RCC 7860 (cell line): ENCODE measurements around the gene ZDHHC16.
"Not testable (repeated sequence)": the region's sequence is repeated elsewhere in the genome, so short reads cannot be mapped to it uniquely, and the experiment has no call there.

Source experiments
- DNase-seq: peaks from one replicate; pipeline ENCODE4 v3.0.0-alpha.2; 2015; ENCODE audit warnings: low spot score
- FAIRE-seq: peaks from 2 replicates; lab custom pipeline; 2012; peaks lifted over from hg19 to GRCh38; lab: Jason Lieb, UNC

The ZDHHC16 gene

DNA sequence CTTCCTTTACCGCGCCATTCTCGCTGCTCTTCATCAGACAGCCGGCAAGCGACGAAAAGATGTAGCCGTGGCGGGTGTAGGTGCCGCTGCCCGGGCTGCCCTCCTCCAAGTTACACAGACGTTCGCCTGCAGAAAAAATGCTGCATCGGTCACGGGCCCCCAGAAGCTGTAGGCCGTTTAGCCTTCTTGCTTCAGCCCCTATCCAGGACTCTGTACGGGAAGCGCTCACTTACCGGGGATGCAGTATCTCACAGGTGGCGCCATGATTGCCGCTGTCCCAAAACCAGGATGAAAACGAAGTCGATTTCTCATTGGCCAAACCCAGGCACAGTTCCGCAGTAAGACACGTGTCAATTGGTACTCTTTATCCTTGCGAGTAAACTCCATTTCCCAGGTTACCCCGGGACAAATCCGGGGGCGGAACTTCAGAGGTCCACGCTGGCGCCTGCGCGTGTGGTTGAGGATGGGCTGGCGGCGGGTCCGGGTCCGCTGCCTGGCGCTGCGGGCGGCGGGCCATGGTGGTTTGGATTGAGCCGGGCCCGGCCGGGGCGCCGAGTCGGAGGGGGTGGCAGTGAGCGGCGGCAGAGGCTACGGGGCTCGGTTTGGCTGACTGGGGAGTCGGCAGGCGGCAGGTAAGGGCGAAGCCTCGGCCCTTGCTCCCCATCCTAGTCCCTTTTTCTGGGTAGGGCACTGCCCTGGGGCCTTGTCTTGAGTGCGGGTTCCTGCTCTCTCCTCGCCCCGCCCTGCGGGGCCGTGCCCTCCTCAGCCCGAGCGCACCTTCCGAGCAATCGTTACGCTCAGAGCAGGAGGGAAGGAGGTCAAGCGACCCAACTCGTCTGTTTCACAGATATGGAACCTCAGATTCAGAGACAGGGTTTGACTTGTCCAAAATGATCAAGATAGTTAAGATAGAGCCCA lies at the start of gene ZDHHC16, which contains the start of gene EXOSC1:
TSS of gene ZDHHC16 (plus strand) at position 454 of the 918 bp plus-strand sequence. CDS start 5,501 bp downstream, outside the sequence.
TSS of gene EXOSC1 (minus strand) at position 285 of the 918 bp plus-strand sequence. CDS start at position 264, 21 bp downstream.
- DNase-seq (peak; percentile 93), FAIRE-seq (peak; percentile 86)

DNA sequence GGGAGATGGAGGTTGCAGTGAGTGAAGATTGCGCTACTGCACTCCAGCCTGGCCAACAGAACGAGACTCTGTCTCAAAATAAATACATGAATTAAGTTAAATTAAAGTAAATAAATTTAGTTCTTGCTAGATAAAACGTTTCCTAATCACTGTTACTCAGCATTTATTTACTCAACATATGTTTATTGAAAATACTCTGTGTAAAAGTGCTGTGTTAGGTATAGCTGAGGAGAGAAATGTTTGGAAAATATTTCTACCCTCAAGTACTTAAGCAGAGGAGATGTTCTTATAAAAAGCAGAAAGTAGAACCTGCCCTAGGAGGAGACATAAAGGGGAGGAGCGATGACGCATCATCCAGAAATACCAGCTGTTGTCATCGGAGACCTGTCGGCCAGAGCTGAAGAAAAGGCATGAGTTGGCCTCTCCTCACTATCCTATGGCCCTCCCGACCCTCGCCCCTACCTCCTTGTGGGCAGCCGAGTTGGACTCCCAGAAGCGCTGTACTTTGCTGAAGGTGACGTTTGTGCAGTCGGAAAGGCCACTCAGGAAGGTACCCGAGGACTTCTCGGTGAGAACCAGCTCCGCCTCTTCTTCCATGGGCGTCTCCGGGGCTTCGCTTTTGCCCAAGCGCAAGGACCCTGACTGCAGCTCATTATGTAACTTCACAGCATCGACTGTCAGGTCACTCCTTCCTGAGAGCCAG lies 46.0 kb upstream of the ZDHHC16 start:
- FAIRE-seq (peak; percentile 44), DNase-seq (peak; percentile 85)

DNA sequence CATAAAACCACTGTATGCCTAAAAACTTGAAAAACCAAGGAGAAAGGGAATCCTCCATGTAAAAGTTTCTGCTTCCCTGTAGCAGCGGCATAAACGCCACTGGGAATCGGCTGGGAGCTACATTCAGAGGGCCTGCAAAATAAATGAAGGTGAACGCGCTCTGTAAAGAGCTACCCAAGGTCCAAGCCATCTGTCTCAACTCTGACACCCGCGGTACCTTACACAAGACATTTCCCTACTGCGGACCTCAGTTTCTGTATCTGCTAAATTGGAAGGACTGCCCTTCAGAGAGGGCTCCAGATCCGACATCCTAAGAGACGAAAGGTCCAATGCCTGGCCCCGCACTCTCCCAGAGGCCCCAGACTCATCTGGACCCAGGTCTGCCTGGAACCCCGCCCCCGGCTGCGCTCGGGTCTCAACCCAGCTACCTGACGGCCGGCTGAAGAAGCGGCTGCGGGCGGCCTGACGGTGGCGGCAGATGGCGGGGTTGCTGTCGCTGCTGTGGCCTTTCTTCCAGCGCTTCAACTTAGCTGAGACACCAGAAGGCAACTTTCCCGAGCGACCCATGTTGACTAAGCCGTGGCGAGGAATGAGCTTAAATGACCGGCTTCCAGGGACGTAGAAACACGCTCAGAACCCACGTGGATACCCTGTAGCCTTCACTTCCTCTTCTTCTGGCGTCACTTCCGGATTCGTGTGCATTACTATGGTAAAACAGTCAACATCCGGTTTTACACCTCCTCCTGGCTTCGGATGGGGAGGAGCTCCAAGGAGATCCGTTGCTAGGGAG lies 45.1 kb upstream of the ZDHHC16 start, which contains the start of gene RRP12:
TSS of gene RRP12 (minus strand) at position 676 of the 790 bp plus-strand sequence. CDS start at position 567, 109 bp downstream.
- peak; percentile 92 for FAIRE-seq

DNA sequence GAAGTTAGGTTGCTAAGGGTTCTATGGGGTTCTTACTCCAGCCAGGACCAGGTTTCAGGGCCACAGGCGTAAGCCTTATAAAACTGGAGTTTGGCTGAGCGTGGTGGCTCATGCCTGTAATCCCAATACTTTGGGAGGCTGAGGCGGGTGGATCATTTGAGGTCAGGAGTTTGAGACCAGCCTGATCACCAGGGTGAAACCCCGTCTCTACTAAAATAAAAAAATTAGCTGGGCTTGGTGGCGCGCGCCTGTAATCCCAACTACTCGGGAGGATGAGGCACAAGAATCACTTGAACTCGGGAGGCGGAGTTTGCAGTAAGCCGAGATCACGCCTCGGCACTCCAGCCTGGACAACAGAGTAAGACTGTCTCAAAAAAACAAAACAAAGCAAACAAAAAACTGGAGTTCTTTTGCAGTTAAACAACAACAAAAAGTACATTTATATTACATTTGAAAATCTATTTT lies 44.5 kb upstream of the ZDHHC16 start:
- FAIRE-seq (no peak), DNase-seq (no peak)

More for the DNA sequence above, 45.1 kb upstream of the ZDHHC16 start, which contains the start of gene RRP12:
- DNase-seq = peak; percentile 98

DNA sequence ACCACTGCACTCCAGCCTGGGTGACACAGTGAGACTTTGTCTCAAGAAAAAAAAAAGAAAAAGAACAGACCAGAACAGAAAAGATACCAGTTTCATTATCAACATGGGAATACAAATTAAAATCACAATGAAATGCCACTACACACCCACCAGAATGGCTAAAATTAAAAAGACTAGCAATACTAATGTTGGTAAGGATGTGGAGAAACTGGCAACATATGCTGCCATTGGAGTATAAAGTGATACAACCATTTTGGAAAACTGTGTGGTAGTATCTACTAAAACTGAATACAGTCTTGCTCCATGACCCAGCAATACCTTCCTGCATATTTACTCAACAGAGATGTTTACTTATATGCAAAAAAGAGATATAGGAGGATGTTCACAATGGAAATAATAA lies 41.9 kb upstream of the ZDHHC16 start:
- FAIRE-seq (no peak), DNase-seq (no peak)

DNA sequence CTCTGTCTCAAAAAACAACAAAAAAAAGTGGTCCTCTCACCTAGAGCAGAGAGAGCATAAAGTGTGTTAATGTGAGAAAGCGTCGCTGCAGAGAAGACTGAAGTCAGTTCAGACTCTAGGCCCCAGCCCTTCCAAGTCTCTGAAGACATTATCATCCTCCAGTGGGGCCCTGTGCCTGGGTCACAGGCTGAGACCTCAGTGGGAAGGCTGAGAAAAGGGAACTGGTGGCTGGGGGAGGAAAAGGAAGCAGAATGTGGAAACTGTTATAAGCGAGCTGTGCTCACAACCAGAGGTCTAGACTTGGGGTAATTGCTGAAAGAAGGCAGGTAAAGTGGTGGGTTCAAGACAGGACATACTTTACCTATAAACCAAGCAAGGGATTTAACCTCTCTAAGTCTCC lies 39.9 kb upstream of the ZDHHC16 start:
- FAIRE-seq (no peak), DNase-seq (no peak)

DNA sequence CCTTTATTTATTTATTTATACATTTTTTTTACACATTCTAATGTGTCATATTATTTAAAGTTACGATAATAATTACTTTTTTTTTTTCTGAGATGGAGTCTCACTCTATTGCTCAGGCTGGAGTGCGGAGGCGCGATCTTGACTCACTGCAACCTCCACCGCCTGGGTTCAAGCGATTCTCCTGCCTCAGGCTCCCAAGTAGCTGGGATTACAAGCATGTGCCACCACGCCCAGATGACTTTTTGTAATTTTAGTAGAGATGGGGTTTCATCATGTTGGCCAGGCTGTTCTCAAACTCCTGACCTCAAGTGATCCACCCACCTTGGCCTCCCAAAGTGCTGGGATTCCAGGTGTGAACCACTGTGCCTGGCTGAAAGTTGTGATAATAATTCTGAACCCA lies 39.5 kb upstream of the ZDHHC16 start:
- DNase-seq, FAIRE-seq: not testable (repeated sequence)

DNA sequence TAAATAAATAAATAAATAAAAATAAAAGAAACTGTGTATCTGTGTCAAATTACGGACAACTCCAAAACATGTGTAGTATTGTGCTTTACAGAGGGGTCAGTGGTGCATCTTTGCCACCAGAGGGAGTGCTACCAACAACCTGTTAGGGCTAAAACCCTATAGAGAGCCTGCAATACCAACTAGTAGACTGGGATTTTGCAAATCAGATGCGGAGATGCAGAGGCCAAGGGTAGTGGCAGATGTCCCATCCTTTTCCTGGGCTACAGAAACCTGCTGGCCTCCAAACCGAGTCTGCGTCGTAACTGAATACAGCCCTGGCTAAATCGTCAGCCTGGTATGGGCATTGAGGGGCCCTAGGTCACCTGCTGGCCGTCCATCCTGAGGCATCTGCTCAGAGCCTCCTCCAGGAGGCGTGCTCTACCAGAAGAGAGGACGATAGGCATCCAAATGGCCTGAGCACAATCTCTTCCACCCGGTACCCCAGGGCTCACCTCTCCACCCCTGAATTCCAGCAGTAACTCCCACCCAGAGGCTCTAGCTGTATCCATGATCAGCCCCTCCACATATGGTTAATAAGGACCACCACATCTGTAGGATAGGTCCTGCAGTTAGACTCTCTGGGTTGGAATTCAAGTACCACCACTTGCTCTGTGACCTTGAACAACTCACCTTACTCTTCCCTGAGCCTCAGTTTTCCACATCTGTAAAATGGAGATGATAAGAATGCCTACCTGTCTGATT lies 38.6 kb upstream of the ZDHHC16 start:
- DNase-seq = peak; percentile 75

DNA sequence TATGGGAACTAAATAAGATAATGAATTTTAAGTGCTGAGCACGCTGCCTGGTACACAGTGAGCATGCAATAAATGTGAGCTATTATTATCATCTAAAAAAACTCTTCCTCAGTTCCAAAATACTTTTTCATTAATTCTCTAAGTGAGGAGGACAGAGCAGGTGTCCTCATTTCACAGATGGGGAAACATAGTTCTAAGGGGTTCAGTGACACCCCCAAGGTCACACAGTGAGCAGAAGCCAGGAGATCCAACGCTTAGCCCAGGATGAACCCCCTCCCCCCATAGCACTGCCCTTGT lies 38.1 kb upstream of the ZDHHC16 start:
- no peak for DNase-seq
- no peak for FAIRE-seq

More for the DNA sequence above, 38.6 kb upstream of the ZDHHC16 start:
- FAIRE-seq = peak; percentile 60

DNA sequence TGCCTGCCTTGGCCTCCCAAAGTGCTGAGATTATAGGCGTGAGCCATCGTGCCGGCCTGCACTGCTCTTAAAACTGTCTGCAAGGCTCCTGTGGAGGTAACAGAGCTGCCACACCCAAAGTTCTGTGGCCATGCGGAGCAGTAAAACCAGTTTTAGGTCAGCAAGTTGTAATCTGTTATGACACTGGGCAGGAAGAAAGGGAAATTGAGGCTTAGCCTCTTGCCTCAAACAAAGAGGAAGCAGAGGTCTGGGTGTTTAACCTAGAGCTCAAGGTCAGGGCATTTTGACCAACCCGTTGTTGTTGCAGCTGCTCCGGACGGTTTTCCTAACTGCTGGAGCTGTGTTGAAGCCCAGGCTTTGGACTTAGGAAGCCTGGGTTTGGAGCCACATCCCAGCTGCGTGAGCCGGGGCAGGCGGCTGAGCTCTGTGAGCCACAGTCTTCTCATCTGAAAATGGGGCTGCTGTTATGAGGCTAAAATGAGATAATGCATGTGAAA lies 37.4 kb upstream of the ZDHHC16 start:
- DNase-seq (no peak), FAIRE-seq (no peak)

DNA sequence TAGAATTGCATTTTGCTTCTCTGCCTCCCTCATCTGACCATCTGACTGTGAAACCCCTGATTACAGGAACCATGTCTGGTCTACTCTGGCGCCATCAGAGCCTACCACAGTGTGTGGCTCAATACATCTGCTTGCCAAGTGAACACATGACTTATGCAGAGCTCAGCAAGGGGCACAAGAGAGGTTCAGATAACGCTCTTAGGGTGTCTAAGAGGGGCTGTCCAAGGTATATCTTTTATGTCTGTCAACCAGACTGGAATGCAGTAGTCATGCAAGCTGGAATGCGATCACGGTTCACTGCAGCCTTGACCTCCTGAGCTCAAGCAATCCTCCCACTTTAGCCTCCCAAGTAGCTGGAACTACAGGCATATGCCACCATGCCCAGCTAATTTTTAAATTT lies 34.6 kb upstream of the ZDHHC16 start:
- FAIRE-seq = peak; percentile 96
- peak; percentile 99 for DNase-seq

DNA sequence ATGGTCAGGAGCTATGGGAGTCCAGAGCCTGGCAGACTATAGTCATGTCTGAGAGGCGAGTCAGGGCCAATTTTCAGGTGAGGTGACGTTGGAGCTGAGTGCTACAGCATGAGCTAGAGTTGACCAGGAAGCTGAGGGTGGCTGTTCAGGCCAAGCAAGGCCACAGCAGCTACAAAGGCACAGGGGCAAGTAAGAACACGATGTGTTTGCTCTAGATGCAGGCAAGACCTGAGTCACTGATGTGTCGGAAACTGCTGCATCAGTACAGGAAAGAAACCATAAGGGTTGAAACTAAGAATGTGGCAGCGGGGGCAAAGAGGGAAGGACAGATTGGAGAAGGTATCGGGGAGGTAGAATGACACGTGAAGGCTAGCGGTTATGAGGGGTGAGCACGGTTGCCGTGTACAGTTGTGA lies 33.1 kb upstream of the ZDHHC16 start:
- DNase-seq = peak; percentile 88
- no peak for FAIRE-seq

DNA sequence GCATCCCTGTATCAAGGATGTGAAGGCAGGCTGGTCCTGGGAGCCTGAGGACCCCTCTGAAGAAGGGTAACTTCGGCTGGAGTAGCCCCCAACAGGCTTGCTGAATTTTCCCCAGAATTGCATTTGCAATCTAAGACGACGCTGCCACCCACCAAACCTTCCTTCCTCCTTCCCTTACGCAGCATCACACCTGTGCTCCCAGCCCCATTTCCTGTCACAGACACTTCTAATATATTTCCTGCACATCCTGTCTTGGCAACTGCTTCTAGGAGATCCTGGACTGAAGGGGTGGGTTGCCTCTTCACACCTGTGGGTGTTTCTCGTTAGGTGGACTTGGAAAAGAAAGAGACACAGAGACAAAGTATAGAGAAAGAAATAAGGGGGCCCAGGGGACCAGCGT lies 29.4 kb upstream of the ZDHHC16 start:
- DNase-seq = no peak
- no peak for FAIRE-seq

DNA sequence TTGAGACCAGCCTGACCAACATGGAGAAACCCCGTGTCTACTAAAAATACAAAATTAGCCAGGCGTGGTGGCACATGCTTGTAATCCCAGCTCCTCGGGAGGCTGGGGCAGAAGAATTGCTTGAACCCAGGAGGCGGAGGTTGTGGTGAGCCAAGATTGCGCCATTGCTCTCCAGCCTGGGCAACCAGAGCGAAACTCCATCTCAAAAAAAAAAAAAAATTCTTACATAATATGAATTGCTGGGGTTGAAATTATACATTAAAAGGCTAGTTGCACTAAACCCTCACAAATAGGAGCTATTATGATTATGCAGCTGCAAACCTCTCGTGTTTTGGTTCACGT lies 22.2 kb upstream of the ZDHHC16 start:
- FAIRE-seq, DNase-seq: not testable (repeated sequence)

DNA sequence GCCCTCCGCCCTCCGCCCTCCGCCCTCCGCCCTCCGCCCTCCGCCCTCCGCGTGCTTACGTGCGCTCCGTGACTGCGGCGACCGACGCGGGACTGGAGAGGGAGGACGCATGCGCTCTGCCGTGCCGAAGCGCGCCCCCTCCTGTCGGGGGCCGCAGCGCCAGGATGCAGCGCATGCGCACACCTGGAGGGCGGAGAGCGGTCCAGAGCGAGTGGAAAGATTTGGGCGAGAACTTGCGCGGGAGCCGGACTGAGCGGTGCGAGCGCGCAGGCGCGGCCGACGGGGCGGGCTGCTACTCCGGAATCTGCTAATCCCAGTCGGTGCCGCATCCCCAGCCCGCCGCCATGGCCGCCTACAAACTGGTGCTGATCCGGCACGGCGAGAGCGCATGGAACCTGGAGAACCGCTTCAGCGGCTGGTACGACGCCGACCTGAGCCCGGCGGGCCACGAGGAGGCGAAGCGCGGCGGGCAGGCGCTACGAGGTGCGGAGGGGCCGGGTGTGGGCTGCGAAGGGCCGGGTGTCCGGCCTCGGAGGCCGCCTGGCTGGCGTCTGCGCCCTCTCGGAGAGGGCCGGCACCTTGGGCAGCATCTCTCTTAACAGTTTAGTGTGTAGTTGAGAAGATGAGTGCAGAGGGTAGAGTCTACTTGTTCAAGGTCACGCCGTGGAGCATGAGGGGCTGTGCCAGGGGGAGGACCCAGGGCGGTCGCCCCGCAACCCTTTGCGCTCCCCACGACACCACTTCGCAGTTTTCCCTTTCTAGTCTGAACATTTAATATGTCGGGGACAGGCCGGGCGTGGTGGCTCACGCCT lies 19.8 kb upstream of the ZDHHC16 start, which contains the start of gene PGAM1:
TSS of gene PGAM1 (plus strand) at position 228 of the 812 bp plus-strand sequence. CDS start at position 345, 117 bp downstream.
- peak; percentile 95 for DNase-seq
- FAIRE-seq = no peak

DNA sequence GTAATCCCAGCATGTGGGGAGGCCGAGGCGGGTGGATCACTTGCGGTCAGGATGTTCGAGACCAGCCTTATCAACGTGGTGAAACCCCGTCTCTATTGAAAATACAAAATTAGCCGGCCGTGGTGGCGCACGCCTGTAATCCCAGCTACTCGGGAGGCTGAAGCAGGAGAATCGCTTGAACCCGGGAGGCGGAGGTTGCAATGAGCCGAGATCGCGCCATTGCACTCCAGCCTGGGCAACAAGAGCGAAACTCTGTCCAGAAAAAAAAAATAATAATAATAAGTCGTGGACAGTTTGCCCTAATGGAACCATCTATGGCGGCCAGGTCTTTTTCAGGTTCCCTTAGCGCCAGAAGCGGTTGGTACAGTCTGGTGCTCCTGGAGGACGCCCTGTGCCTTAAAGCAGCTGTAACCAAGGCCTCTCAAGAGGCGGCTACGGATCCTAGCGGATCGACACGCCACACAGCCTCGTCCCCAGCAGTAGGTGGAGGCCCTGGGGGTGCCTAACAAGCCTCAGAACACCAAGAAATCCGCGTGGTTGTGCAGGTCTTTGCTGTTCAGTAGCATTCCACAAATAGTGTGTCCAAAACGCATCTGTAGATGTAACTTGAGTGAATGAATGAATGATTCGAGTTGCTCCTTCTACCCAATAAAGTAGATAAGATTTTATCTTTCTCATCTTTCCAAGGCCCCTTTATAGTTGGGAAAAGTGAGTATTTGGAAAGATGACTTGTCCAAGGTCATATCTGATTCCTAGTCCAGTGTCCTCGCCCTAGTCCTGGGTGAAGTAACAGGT lies 19.0 kb upstream of the ZDHHC16 start:
- peak; percentile 8 for DNase-seq
- FAIRE-seq = no peak

DNA sequence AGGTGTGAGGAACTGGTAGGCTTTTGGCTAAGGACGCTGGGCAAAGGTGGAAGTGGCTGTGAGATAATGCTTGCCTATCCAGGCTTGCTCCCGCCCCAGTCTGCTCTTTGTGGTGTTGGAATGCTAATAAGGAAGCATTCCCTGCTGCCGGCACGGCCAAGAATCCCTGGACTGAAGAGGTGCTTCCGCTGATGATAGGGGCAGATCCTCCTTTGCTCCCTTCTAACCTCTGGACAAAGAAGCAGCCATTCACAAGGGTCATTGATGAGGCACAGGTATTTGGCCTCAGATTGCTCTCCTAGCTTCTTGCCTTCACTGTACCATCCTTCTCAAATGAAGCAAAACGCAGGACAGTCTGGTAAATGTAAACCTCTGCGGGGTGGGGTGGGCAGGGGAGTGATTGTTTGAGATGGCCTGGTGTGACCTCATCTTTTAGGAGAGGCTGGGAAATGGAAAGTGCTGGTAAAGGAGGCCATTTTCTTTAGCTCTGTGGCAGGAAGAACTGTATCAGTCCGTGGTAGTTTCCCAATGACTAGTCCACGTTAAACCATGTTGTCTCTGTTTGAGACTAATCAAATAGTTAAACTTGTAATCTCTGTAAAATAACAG lies 18.3 kb upstream of the ZDHHC16 start:
- peak; percentile 71 for DNase-seq
- peak; percentile 32 for FAIRE-seq

DNA sequence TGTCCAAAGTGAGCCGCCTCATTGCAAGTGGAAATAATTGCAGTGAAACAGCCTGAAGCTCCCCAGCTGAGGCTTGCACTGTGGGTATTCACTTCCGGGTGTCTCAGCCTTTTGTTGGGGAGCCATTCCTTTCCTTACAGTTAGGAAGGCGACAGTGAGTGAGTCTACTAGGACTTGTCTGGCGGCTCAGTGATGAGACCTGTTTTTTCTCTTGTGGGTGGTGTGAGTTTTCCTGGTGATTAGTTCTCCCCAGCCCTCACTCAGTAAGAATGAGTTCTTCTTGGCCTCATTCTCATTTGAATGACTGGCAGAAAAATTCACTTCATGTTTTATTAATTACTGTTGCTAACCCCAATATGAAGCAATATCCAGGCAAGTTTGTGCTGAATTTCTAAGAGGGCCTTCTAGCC lies 17.4 kb upstream of the ZDHHC16 start:
- DNase-seq (peak; percentile 51), FAIRE-seq (no peak)
